Natural killer cell (primary cell): Measurements from ENCODE around the gene SPRYD3. TPM values are rescaled to one million over a fixed set of nuclear protein-coding genes. Genes with fewer than 3 reads are reported as not detected.
A peak's percentile ranks its signal among the peaks of the same experiment; 100 is the strongest.

ENCODE experiments used
- ATAC-seq, 3 donors: fragments of 150-1000 bp in 2 of 3; fragments of 200-7000 bp in 1 of 3; cut with Tn5 transposase; 1 replicate in 1 of 3; 2 replicates in 2 of 3; pipeline ENCODE4 v1.10.0; 2021; ENCODE audit warnings: mild to moderate bottlenecking in 2 of 3, moderate library complexity in 2 of 3
- DNase-seq, 2 donors: peaks; one replicate each; pipeline versions ENCODE4 v3.0.0 to v3.0.0-alpha.2; 2013 to 2021; ENCODE audit warnings: mixed read lengths in 1 of 2
- H3K27ac ChIP-seq: one replicate; pipeline ENCODE4 v1.5.1; 2013; ENCODE audit warnings: mild to moderate bottlenecking, low read length
- H3K27me3 ChIP-seq: one replicate; pipeline ENCODE4 v1.6.1; 2013; ENCODE audit warnings: low read length; ENCODE audit not compliant: control insufficient read depth, insufficient read depth
- H3K36me3 ChIP-seq: one replicate; pipeline ENCODE4 v1.6.1; 2013; ENCODE audit warnings: low read length; ENCODE audit not compliant: control insufficient read depth, insufficient read depth
- H3K4me1 ChIP-seq: one replicate; pipeline ENCODE4 v1.6.1; 2013; ENCODE audit warnings: low read length; ENCODE audit not compliant: control insufficient read depth, insufficient read depth
- H3K4me3 ChIP-seq: one replicate; pipeline ENCODE4 v1.5.1; 2013; ENCODE audit warnings: low read length
- H3K9me3 ChIP-seq: one replicate; pipeline ENCODE4 v1.6.1; 2013; ENCODE audit warnings: low read length; ENCODE audit not compliant: control insufficient read depth, insufficient read depth
- H3K27ac Mint-ChIP-seq, 2 donors: one replicate each; pipeline ENCODE4 v1.8.0; 2022; ENCODE audit warnings: mild to moderate bottlenecking in 2 of 2, mixed read lengths in 2 of 2, moderate library complexity in 1 of 2
- H3K27me3 Mint-ChIP-seq, 2 donors: one replicate each; pipeline ENCODE4 v1.8.0; 2022; ENCODE audit warnings: low read depth in 2 of 2, mixed read lengths in 2 of 2
- H3K36me3 Mint-ChIP-seq: one replicate; pipeline ENCODE4 v1.8.0; 2022; ENCODE audit warnings: mixed read lengths
- H3K4me1 Mint-ChIP-seq, 2 donors: one replicate each; pipeline ENCODE4 v1.8.0; 2022; ENCODE audit warnings: mixed read lengths in 2 of 2
- H3K4me3 Mint-ChIP-seq: one replicate; pipeline ENCODE4 v1.8.0; 2022; ENCODE audit warnings: mild to moderate bottlenecking, moderate library complexity, mixed read lengths
- H3K9me3 Mint-ChIP-seq, 2 donors: one replicate each; pipeline ENCODE4 v1.8.0; 2022; ENCODE audit warnings: mixed read lengths in 2 of 2
- CTCF ChIP-seq: fragments of 200-600 bp; IDR thresholded peaks from one replicate; pipeline ENCODE4 v1.8.0; 2022; ENCODE audit warnings: antibody characterized with exemption
- WGBS: methylation state at CpG from one replicate; pipeline ENCODE4 v1.1.7; 2013; ENCODE audit warnings: missing lambda C conversion rate; ENCODE audit not compliant: insufficient coverage; 5-methylcytosine and 5-hydroxymethylcytosine counted together
- intact Hi-C: fragments of 100-400 bp; cut with micrococcal nuclease; formaldehyde crosslinking; loops from one replicate; pipeline ENCODE4 v1.14.2; 2022
- total RNA-seq, 4 donors: library from RNA; stranded (reverse); fragments of 120-200 nt in 1 of 4; gene quantifications; one replicate each; pipeline versions ENCODE4 v1.2.3 to v1.2.4, GENCODE V29; 2013 to 2022

SPRYD3 gene
- total RNA-seq, 3 donors from 2014 or later (not counting 1 experiment from before 2014, with no cell fraction given) = 32.6 to 48.0 (median 42.6) TPM

GRCh38 chr12:53068811-53069585, 10.2 kb downstream of the SPRYD3 start:
- intact Hi-C loops = loop anchor here (10.0 kb wide), 1 partner anchor 276 kb away; no protein-coding TSS in a partner anchor
- no peak overlapping the region for H3K4me3 ChIP-seq
- H3K27ac ChIP-seq = no peak overlapping the region
- Mint-ChIP-seq H3K4me3 (no peak overlapping the region), H3K4me1 (peaks cover 7 to 30% of the 10 kb centered on the region in 2 donors), H3K27me3 (no peaks in the 10 kb centered on the region), H3K27ac (peak overlapping the region in 1 of 2 donors; percentile 18), H3K9me3 (no peaks in the 10 kb centered on the region), H3K36me3 (no peaks in the 10 kb centered on the region)
- no peaks in the 10 kb centered on the region for H3K9me3 ChIP-seq
- H3K27me3 ChIP-seq = no peaks in the 10 kb centered on the region
- ATAC-seq (no peak), DNase-seq (no peak)
- TF ChIP-seq CTCF = no peak
- H3K36me3 ChIP-seq = peaks cover 65% of the 10 kb centered on the region
- peaks cover 12% of the 10 kb centered on the region for H3K4me1 ChIP-seq
- 95% methylated on average over 12 of the region's 15 CpGs for WGBS

- no peaks in the 10 kb centered on the region for H3K9me3 Mint-ChIP-seq
- peaks cover 5 to 28% of the 10 kb centered on the region in 2 donors for H3K4me1 Mint-ChIP-seq
- Histone ChIP-seq H3K27me3 (no peaks in the 10 kb centered on the region), H3K9me3 (no peaks in the 10 kb centered on the region), H3K27ac (no peak overlapping the region), H3K4me3 (no peak overlapping the region), H3K4me1 (peaks cover 10% of the 10 kb centered on the region), H3K36me3 (peaks cover 64% of the 10 kb centered on the region)
- H3K27me3 Mint-ChIP-seq = no peaks in the 10 kb centered on the region
- H3K4me3 Mint-ChIP-seq = no peak overlapping the region
- H3K27ac Mint-ChIP-seq = peak overlapping the region in 1 of 2 donors; percentile 18
- H3K36me3 Mint-ChIP-seq = no peaks in the 10 kb centered on the region
- intact Hi-C loops = loop anchor here (10.0 kb wide), 1 partner anchor 277 kb away; no protein-coding TSS in a partner anchor
- TF ChIP-seq CTCF = no peak
- DNase-seq (no peak), ATAC-seq (no peak)
- WGBS = 92% methylated on average over 13 of the region's 13 CpGs
Measured at GRCh38 chr12:53067993-53068770, 11.0 kb downstream of the SPRYD3 start.

- TF ChIP-seq CTCF = no peak
- peaks cover 5 to 28% of the 10 kb centered on the region in 2 donors for H3K4me1 Mint-ChIP-seq
- no peaks in the 10 kb centered on the region for H3K27me3 ChIP-seq
- intact Hi-C loops = loop anchor here (10.0 kb wide), 1 partner anchor 277 kb away; no protein-coding TSS in a partner anchor
- H3K4me3 ChIP-seq = no peak overlapping the region
- no peak overlapping the region for H3K27ac ChIP-seq
- peak overlapping the region in 1 of 2 donors; percentile 18 for H3K27ac Mint-ChIP-seq
- no peaks in the 10 kb centered on the region for H3K9me3 Mint-ChIP-seq
- no peaks in the 10 kb centered on the region for H3K27me3 Mint-ChIP-seq
- ATAC-seq = no peak
- no peak overlapping the region for H3K4me3 Mint-ChIP-seq
- no peaks in the 10 kb centered on the region for H3K36me3 Mint-ChIP-seq
- H3K4me1 ChIP-seq = peaks cover 4% of the 10 kb centered on the region
- H3K9me3 ChIP-seq = no peaks in the 10 kb centered on the region
- 96% methylated on average over 7 of the region's 7 CpGs for WGBS
- DNase-seq = no peak
- peaks cover 57% of the 10 kb centered on the region for H3K36me3 ChIP-seq
Measured at GRCh38 chr12:53067074-53067992, 11.9 kb downstream of the SPRYD3 start.
